ENCODE data around the gene KIFC1. TPM values are rescaled to one million over a fixed set of nuclear protein-coding genes. Genes with fewer than 3 reads are reported as not detected.
"Not testable (repeated sequence)": the region's sequence is repeated elsewhere in the genome, so short reads cannot be mapped to it uniquely, and the experiment has no call there.

KIFC1 gene
- total RNA-seq, 1 donor from 2014 or later = 0.19 TPM

GRCh38 chr6:33373960-33374910, 17.4 kb upstream of the KIFC1 start:
- DNase-seq (ENCODE audit: low spot score) = no peak

- no peak for DNase-seq (ENCODE audit: low spot score)
These were observed 16.4 kb upstream of the KIFC1 start for GRCh38 chr6:33375143-33375671.

- no peak for DNase-seq (ENCODE audit: low spot score)
These were observed 14.5 kb upstream of the KIFC1 start for GRCh38 chr6:33377171-33377570.

- not testable (repeated sequence) for DNase-seq (ENCODE audit: low spot score)
These were observed 12.4 kb upstream of the KIFC1 start for GRCh38 chr6:33379184-33379583.

GRCh38 chr6:33380272-33380981, 11.2 kb upstream of the KIFC1 start:
- no peak for DNase-seq (ENCODE audit: low spot score)

GRCh38 chr6:33383427-33384185, 8.0 kb upstream of the KIFC1 start:
- DNase-seq (ENCODE audit: low spot score) = no peak

GRCh38 chr6:33384581-33385020, 7.0 kb upstream of the KIFC1 start:
- no peak for DNase-seq (ENCODE audit: low spot score)

GRCh38 chr6:33390173-33390572, 1.4 kb upstream of the KIFC1 start:
- no peak for DNase-seq (ENCODE audit: low spot score)

- DNase-seq (ENCODE audit: low spot score) = no peak
These were observed 801 bp upstream of the KIFC1 start for GRCh38 chr6:33390767-33391277.

GRCh38 chr6:33391922-33392594, 435 bp downstream of the KIFC1 start:
- DNase-seq (ENCODE audit: low spot score) = no peak

- DNase-seq (ENCODE audit: low spot score) = no peak
These were observed 949 bp downstream of the KIFC1 start for GRCh38 chr6:33392595-33392948.

- DNase-seq (ENCODE audit: low spot score) = no peak
These were observed 1.4 kb downstream of the KIFC1 start for GRCh38 chr6:33392979-33393378.

- no peak for DNase-seq (ENCODE audit: low spot score)
These were observed 5.9 kb downstream of the KIFC1 start for GRCh38 chr6:33397541-33397940.

- DNase-seq (ENCODE audit: low spot score) = not testable (repeated sequence)
These were observed 7.0 kb downstream of the KIFC1 start for GRCh38 chr6:33398601-33399000.

- DNase-seq (ENCODE audit: low spot score) = not testable (repeated sequence)
These were observed 8.3 kb downstream of the KIFC1 start for GRCh38 chr6:33399881-33400280.

- no peak for DNase-seq (ENCODE audit: low spot score)
These were observed 13.3 kb downstream of the KIFC1 start for GRCh38 chr6:33404884-33405283.

- no peak for DNase-seq (ENCODE audit: low spot score)
These were observed 13.8 kb downstream of the KIFC1 start for GRCh38 chr6:33405386-33405940.

- DNase-seq (ENCODE audit: low spot score) = no peak
These were observed 14.5 kb downstream of the KIFC1 start for GRCh38 chr6:33406126-33406525.

- DNase-seq (ENCODE audit: low spot score) = no peak
These were observed 15.6 kb downstream of the KIFC1 start for GRCh38 chr6:33407132-33407718.
